Adrenal gland (tissue), 19 donors: ENCODE measurements around the gene SLC2A13. TPM values are rescaled to one million over a fixed set of nuclear protein-coding genes. Genes with fewer than 3 reads are reported as not detected.

Experiments
- DNase-seq, 7 donors: peaks; one replicate each; pipeline ENCODE4 v3.0.0-alpha.2; 2019 to 2020
- H3K27ac ChIP-seq, 5 donors: fragments of 200-600 bp; sonication (generic) in 4 of 5; 1 replicate in 3 of 5; 2 replicates in 2 of 5; pipeline versions ENCODE4 v1.5.1 to v1.8.0; 2016 to 2020; ENCODE audit warnings: mild to moderate bottlenecking in 1 of 5
- H3K27me3 ChIP-seq: fragments of 200-600 bp; 2 replicates; pipeline ENCODE4 v1.8.0; 2021
- H3K36me3 ChIP-seq, 2 donors: fragments of 200-600 bp; replicated peaks in 1 of 2; 1 replicate in 1 of 2; 2 replicates in 1 of 2; pipeline versions ENCODE4 v1.5.1 to v1.8.0; 2018 to 2022
- H3K4me1 ChIP-seq, 2 donors: fragments of 200-600 bp; replicated peaks in 1 of 2; 1 replicate in 1 of 2; 2 replicates in 1 of 2; pipeline versions ENCODE4 v1.5.1 to v1.8.0; 2018 to 2021
- H3K4me3 ChIP-seq, 4 donors: fragments of 200-600 bp; sonication (generic) in 3 of 4; one replicate each; pipeline ENCODE4 v1.5.1; 2016 to 2018
- H3K9me3 ChIP-seq, 3 donors: fragments of 200-600 bp; sonication (generic) in 1 of 3; replicated peaks in 1 of 3; 1 replicate in 2 of 3; 2 replicates in 1 of 3; pipeline versions ENCODE4 v1.5.1 to v1.8.0; 2016 to 2021
- POLR2A ChIP-seq, 2 donors: fragments of 450-650 bp; IDR thresholded peaks; one replicate each; pipeline ENCODE4 v1.6.1; 2017; ENCODE audit warnings: antibody characterized with exemption in 2 of 2, mild to moderate bottlenecking in 2 of 2, moderate library complexity in 1 of 2
- WGBS, 4 donors: extraction: QIAGEN DNeasy Blood & Tissue Kit in 2 of 4; methylation state at CpG; one replicate each; pipeline versions ENCODE4 v1.1.5 to v1.1.7; 2013 to 2017; 5-methylcytosine and 5-hydroxymethylcytosine counted together
- intact Hi-C, 2 donors: fragments of 100-400 bp; cut with DNase I; formaldehyde crosslinking; loops; one replicate each; pipeline versions ENCODE4 v1.14.1 to v1.15.0; 2022 to 2023
- long read RNA-seq, 10 donors: library from polyadenylated mRNA in 3 of 10; unstranded in 2 of 10; stranded (forward) in 1 of 10; transcript quantifications; one replicate each; pipeline ENCODE4 v2.0.0 and lab custom pipeline, GENCODE V29; 2021 to 2026
- polyA plus RNA-seq, 3 donors: library from polyadenylated mRNA; stranded (reverse); fragments of 200-250 nt in 2 of 3; fragments of 350-450 nt in 1 of 3; fragmentation: Illumina TruSeq in 1 of 3; extraction: RNeasy Lipid Tissue Mini Kit (QIAGEN cat#74804) in 1 of 3; gene quantifications; one replicate each; pipeline ENCODE4 v1.2.3, GENCODE V29; 2013 to 2014
- total RNA-seq, 9 donors: library from RNA; depleted of rRNA in 4 of 9; stranded (reverse); fragments of >200 nt in 4 of 9; fragments of 120-200 nt in 1 of 9; fragmentation: NEBNext Ultra II Directional in 1 of 9; extraction: Animal tissue kit (Norgen Biotek cat#: 25700) in 1 of 9; gene quantifications; one replicate each; pipeline versions ENCODE4 v1.1.0 to v1.2.4, GENCODE V29; 2013 to 2023
- TF ChIP-seq, protein P1 (sequence below), 6 experiments: fragments of 450-650 bp in 4 of 6; fragments of 200-600 bp in 2 of 6; sonication (generic) in 1 of 6; IDR thresholded peaks; 1 replicate in 5 of 6; 2 replicates in 1 of 6; pipeline versions ENCODE4 v1.5.1 to v1.8.0; 2016 to 2021; ENCODE audit warnings: antibody characterized with exemption in 6 of 6, mild to moderate bottlenecking in 2 of 6, moderate library complexity in 1 of 6
- donor health status: healthy with polysubstance abuse.
- donor health status: Bipolar disorder and iron deficiency.
- donor health status: DM: yes; HTN: yes; CAD: no.
- donor health status: DM: no; HTN: no; CAD: no.
- donor health status: DM: no; HTN: no; CAD: no.
- donor health status: DM: yes; HTN: yes; CAD: no.

Gene SLC2A13
- total RNA-seq (10 to 100 TPM; 13.6 to 49.1 (median 29.2) TPM), polyA plus RNA-seq (10 to 100 TPM in 1 of 3 donors, 1 to 10 TPM in 2; 3.5 to 11.3 (median 3.9) TPM)
- long read RNA-seq, donor 1, full-length matches to known transcripts, result 2 of 2 reads
- long read RNA-seq, donor 1, partial matches to known transcripts, result 0 of 2 reads
- long read RNA-seq, donor 1, other reads (novel, unspliced or antisense), result 0 of 2 reads
- long read RNA-seq, donor 2, full-length matches to known transcripts, result 3 of 3 reads
- long read RNA-seq, donor 2, partial matches to known transcripts, result 0 of 3 reads
- long read RNA-seq, donor 2, other reads (novel, unspliced or antisense), result 0 of 3 reads
- long read RNA-seq, donor 3, full-length matches to known transcripts, result 3 of 3 reads
- long read RNA-seq, donor 3, partial matches to known transcripts, result 0 of 3 reads
- long read RNA-seq, donor 3, other reads (novel, unspliced or antisense), result 0 of 3 reads
- long read RNA-seq, donor 4, partial matches to known transcripts, result 0 of 1 reads
- long read RNA-seq, donor 4, other reads (novel, unspliced or antisense), result 1 of 1 reads
- long read RNA-seq, donor 5, full-length matches to known transcripts, result 16 of 25 reads
- long read RNA-seq, donor 5, partial matches to known transcripts, result 4 of 25 reads
- long read RNA-seq, donor 5, other reads (novel, unspliced or antisense), result 5 of 25 reads
- long read RNA-seq, donor 6, partial matches to known transcripts, result 0 of 1 reads
- long read RNA-seq, donor 6, other reads (novel, unspliced or antisense), result 1 of 1 reads
- long read RNA-seq, donor 7, full-length matches to known transcripts, result 3 of 3 reads
- long read RNA-seq, donor 7, partial matches to known transcripts, result 0 of 3 reads
- long read RNA-seq, donor 7, other reads (novel, unspliced or antisense), result 0 of 3 reads
- long read RNA-seq, donor 8, full-length matches to known transcripts, result 9 of 9 reads
- long read RNA-seq, donor 8, partial matches to known transcripts, result 0 of 9 reads
- long read RNA-seq, donor 8, other reads (novel, unspliced or antisense), result 0 of 9 reads
- long read RNA-seq, donor 9, full-length matches to known transcripts, result 3 of 3 reads
- long read RNA-seq, donor 9, partial matches to known transcripts, result 0 of 3 reads
- long read RNA-seq, donor 9, other reads (novel, unspliced or antisense), result 0 of 3 reads
- long read RNA-seq, donor 10, full-length matches to known transcripts, result 3 of 3 reads
- long read RNA-seq, donor 10, partial matches to known transcripts, result 0 of 3 reads
- long read RNA-seq, donor 10, other reads (novel, unspliced or antisense), result 0 of 3 reads

DNA sequence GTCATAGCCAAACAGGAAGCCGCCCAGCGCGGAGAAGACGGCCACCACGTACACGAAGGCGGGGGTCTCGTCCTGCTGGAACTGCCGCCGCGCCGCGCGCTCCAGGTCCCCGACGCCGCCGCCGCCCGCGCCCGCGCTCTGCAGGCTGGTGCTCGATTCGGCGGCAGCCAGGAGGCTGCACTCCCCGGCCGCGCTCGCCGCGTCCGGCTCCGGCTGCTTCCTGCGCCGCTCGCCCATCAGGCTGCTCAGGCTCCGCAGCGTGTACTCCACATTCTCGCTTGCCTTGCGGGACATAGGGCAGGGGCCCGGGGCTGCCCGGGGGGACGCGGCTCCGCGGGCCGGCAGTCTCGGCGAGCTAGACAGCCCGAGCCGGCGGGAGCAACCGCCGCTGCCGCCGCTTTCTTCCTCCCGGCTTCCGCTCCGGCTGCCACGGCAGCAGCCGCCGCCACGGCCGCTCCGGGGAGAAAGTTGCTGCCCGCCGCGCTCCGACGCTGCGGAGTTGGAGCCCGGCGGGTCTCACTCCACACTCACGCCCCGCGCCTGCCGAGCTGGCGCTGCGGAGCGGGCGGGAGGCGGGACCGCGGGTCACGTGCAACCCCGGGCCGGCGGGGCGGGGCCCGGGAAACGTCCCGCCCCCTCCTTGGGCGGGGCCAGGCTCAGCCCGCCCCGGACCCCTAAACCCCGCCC lies at the start of gene SLC2A13:
SLC2A13 (minus strand) TSS at position 567 of the 687 bp plus-strand sequence; CDS start at position 294, 273 bp downstream.
- DNase-seq, result peak; percentile 63 to 86 (median 77)
- TF ChIP-seq, protein P1, sequence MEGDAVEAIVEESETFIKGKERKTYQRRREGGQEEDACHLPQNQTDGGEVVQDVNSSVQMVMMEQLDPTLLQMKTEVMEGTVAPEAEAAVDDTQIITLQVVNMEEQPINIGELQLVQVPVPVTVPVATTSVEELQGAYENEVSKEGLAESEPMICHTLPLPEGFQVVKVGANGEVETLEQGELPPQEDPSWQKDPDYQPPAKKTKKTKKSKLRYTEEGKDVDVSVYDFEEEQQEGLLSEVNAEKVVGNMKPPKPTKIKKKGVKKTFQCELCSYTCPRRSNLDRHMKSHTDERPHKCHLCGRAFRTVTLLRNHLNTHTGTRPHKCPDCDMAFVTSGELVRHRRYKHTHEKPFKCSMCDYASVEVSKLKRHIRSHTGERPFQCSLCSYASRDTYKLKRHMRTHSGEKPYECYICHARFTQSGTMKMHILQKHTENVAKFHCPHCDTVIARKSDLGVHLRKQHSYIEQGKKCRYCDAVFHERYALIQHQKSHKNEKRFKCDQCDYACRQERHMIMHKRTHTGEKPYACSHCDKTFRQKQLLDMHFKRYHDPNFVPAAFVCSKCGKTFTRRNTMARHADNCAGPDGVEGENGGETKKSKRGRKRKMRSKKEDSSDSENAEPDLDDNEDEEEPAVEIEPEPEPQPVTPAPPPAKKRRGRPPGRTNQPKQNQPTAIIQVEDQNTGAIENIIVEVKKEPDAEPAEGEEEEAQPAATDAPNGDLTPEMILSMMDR (IDR thresholded peaks at IDR 0.05), result no peak
- TF ChIP-seq POLR2A (IDR thresholded peaks at IDR 0.05), result peak; percentile 72 to 88
- H3K36me3 ChIP-seq, result no peaks in the 10 kb centered on the region
- no peaks in the 10 kb centered on the region for H3K9me3 ChIP-seq
- 0 to 1% (median 0%) methylated on average over 29 to 97 of the region's 97 CpGs; no CpG with 5 or more reads in 1 of the 4 donors for WGBS, 4 donors
- H3K27me3 ChIP-seq, result no peaks in the 10 kb centered on the region
- intact Hi-C loops, result loop anchor here (5.0 to 10.0 kb wide), 3 partner anchors 51 to 338 kb away; no protein-coding TSS in a partner anchor
- peaks cover 19 to 42% of the 10 kb centered on the region in 2 donors for H3K4me1 ChIP-seq
- H3K4me3 ChIP-seq, result peak within 1 kb of the TSS; percentile 9 to 98 (median 77)
- H3K27ac ChIP-seq, result peak within 1 kb of the TSS in 4 of 5 donors; percentile 84 to 95 (median 92)

DNA sequence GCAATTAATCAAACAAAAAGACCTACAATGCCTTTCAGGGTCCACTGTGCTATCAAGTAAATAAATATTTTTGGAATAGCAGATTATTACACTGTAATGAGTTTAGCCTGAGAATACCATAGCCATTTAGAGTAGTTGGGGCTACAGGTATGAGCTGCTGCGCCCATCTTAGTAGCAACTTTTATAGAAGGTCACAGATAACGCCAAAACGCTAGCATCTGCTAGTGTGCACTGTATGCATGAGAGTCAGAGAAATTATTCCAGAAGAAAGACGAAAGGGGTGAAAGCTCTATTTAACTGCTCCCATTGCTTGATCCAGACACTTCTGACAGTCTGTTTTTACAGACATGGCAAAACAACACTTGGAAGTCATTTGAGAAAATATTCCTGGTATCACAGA lies 48.5 kb upstream of the SLC2A13 start:
- H3K4me3 ChIP-seq, result no peak overlapping the region
- no peaks in the 10 kb centered on the region for H3K9me3 ChIP-seq
- H3K27ac ChIP-seq, result no peak overlapping the region
- no peaks in the 10 kb centered on the region for H3K27me3 ChIP-seq
- intact Hi-C loops, result loop anchor here (10.0 kb wide), 2 partner anchors 70 to 160 kb away; partner anchors contain the start of gene LRRK2 (in 1 of the 2)
- no peaks in the 10 kb centered on the region for H3K36me3 ChIP-seq
- DNase-seq, result no peak
- TF ChIP-seq, protein P1 (IDR thresholded peaks at IDR 0.05), result no peak
- no peak for TF ChIP-seq POLR2A (IDR thresholded peaks at IDR 0.05)
- H3K4me1 ChIP-seq, result peaks cover 0 to 3% of the 10 kb centered on the region in 2 donors
- 76 to 90% (median 85%) methylated on average over 4 of the region's 4 CpGs for WGBS, 4 donors

DNA sequence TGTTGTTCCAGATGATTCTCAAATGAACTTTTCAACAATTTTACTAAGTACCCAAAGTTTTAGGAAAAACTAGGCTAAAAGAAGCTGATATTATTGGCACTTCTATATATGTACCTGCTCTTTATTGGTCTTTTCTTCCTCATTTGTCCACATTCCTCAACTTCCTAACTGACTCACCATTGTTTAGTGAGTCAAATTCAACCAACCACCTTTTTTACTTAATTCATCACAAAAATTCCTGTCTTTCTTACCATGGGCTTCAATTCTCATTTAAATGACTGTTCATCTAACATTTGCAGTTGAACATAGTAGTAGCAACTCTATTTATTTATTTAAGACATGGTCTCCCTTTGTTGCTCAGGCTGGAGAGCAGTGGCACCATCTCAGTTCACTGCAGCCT lies 47.6 kb upstream of the SLC2A13 start:
- H3K9me3 ChIP-seq, result no peaks in the 10 kb centered on the region
- intact Hi-C loops, result loop anchor here (10.0 kb wide), 2 partner anchors 71 to 161 kb away; partner anchors contain the start of gene LRRK2 (in 1 of the 2)
- no peak overlapping the region for H3K27ac ChIP-seq
- no peak for DNase-seq
- H3K4me1 ChIP-seq, result peaks cover 0 to 3% of the 10 kb centered on the region in 2 donors
- TF ChIP-seq, protein P1 (IDR thresholded peaks at IDR 0.05), result no peak
- TF ChIP-seq POLR2A (IDR thresholded peaks at IDR 0.05), result no peak
- no peaks in the 10 kb centered on the region for H3K27me3 ChIP-seq
- no peaks in the 10 kb centered on the region for H3K36me3 ChIP-seq
- no peak overlapping the region for H3K4me3 ChIP-seq
